ENCODE results near the gene TRMT61B. TPM values are rescaled to one million over a fixed set of nuclear protein-coding genes. Genes with fewer than 3 reads are reported as not detected.

The TRMT61B gene
- total RNA-seq, 1 experiment from 2014 or later, result 24.0 TPM

DNA sequence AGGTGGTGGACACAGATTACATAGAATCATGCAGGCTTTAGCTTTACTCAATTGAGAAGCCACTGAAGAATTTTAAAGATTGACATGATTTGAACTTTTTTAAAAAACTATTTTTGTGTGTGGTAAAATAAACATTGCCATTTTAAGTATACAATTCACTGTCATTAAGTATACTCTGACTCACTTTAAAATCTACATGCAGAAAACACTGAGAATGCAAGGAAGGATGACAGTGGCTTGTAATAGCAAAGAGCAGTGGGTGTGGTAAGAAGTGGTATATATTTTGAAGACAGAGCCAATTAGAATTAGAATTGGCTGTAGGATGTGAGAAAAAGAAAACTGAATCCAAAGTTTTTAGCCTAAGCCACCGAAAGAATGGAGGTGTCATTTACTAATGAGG lies 14.9 kb downstream of the TRMT61B start:
- Mint-ChIP-seq H3K4me3 (no peak overlapping the region), H3K4me1 (no peaks in the 10 kb centered on the region), H3K36me3 (peaks cover 14% of the 10 kb centered on the region), H3K27me3 (ENCODE audit: low read depth) (no peaks in the 10 kb centered on the region), H3K9me3 (no peaks in the 10 kb centered on the region), H3K27ac (no peak overlapping the region)
- DNase-seq (ENCODE audit: low spot score) (no peak), ATAC-seq (no peak)
- CTCF ChIA-PET, result interaction anchor here (0.6 kb wide), 1 partner anchor 289 kb away, joined by 3 read pairs; no protein-coding TSS in a partner anchor
- POLR2A ChIA-PET, result no interaction called here
- TF ChIP-seq, protein P1, sequence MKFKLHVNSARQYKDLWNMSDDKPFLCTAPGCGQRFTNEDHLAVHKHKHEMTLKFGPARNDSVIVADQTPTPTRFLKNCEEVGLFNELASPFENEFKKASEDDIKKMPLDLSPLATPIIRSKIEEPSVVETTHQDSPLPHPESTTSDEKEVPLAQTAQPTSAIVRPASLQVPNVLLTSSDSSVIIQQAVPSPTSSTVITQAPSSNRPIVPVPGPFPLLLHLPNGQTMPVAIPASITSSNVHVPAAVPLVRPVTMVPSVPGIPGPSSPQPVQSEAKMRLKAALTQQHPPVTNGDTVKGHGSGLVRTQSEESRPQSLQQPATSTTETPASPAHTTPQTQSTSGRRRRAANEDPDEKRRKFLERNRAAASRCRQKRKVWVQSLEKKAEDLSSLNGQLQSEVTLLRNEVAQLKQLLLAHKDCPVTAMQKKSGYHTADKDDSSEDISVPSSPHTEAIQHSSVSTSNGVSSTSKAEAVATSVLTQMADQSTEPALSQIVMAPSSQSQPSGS (CRISPR knock-in tag; IDR thresholded peaks at IDR 0.05; ENCODE audit: borderline replicate concordance, low read depth), result no peak
- TF ChIP-seq ATF1 (CRISPR knock-in tag; IDR thresholded peaks at IDR 0.05) (no peak), SMAD4 (CRISPR knock-in tag; IDR thresholded peaks at IDR 0.05) (no peak), FOXK1 (CRISPR knock-in tag; IDR thresholded peaks at IDR 0.05) (no peak), ELF4 (CRISPR knock-in tag; IDR thresholded peaks at IDR 0.05; ENCODE audit: low read depth) (no peak), GRHL2 (CRISPR knock-in tag; IDR thresholded peaks at IDR 0.05; ENCODE audit: insufficient replicate concordance, severe bottlenecking) (no peak), SOX15 (CRISPR knock-in tag; IDR thresholded peaks at IDR 0.05) (no peak), RELA (CRISPR knock-in tag; IDR thresholded peaks at IDR 0.05; ENCODE audit: borderline replicate concordance) (no peak), ZNF423 (CRISPR knock-in tag; IDR thresholded peaks at IDR 0.05) (no peak), NR3C1 (CRISPR knock-in tag; conservative IDR thresholded peaks at IDR 0.05; ENCODE audit: low read depth) (no peak)
- TF ChIP-seq, protein P2, sequence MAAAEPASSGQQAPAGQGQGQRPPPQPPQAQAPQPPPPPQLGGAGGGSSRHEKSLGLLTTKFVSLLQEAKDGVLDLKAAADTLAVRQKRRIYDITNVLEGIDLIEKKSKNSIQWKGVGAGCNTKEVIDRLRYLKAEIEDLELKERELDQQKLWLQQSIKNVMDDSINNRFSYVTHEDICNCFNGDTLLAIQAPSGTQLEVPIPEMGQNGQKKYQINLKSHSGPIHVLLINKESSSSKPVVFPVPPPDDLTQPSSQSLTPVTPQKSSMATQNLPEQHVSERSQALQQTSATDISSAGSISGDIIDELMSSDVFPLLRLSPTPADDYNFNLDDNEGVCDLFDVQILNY (CRISPR knock-in tag; IDR thresholded peaks at IDR 0.05), result no peak
- TF ChIP-seq, protein P3, sequence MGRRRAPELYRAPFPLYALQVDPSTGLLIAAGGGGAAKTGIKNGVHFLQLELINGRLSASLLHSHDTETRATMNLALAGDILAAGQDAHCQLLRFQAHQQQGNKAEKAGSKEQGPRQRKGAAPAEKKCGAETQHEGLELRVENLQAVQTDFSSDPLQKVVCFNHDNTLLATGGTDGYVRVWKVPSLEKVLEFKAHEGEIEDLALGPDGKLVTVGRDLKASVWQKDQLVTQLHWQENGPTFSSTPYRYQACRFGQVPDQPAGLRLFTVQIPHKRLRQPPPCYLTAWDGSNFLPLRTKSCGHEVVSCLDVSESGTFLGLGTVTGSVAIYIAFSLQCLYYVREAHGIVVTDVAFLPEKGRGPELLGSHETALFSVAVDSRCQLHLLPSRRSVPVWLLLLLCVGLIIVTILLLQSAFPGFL (CRISPR knock-in tag; IDR thresholded peaks at IDR 0.05; ENCODE audit: borderline replicate concordance), result no peak
- TF ChIP-seq, protein P4, sequence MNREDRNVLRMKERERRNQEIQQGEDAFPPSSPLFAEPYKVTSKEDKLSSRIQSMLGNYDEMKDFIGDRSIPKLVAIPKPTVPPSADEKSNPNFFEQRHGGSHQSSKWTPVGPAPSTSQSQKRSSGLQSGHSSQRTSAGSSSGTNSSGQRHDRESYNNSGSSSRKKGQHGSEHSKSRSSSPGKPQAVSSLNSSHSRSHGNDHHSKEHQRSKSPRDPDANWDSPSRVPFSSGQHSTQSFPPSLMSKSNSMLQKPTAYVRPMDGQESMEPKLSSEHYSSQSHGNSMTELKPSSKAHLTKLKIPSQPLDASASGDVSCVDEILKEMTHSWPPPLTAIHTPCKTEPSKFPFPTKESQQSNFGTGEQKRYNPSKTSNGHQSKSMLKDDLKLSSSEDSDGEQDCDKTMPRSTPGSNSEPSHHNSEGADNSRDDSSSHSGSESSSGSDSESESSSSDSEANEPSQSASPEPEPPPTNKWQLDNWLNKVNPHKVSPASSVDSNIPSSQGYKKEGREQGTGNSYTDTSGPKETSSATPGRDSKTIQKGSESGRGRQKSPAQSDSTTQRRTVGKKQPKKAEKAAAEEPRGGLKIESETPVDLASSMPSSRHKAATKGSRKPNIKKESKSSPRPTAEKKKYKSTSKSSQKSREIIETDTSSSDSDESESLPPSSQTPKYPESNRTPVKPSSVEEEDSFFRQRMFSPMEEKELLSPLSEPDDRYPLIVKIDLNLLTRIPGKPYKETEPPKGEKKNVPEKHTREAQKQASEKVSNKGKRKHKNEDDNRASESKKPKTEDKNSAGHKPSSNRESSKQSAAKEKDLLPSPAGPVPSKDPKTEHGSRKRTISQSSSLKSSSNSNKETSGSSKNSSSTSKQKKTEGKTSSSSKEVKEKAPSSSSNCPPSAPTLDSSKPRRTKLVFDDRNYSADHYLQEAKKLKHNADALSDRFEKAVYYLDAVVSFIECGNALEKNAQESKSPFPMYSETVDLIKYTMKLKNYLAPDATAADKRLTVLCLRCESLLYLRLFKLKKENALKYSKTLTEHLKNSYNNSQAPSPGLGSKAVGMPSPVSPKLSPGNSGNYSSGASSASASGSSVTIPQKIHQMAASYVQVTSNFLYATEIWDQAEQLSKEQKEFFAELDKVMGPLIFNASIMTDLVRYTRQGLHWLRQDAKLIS (CRISPR knock-in tag; IDR thresholded peaks at IDR 0.05; ENCODE audit: borderline replicate concordance), result no peak
- TF ChIP-seq, protein P5, sequence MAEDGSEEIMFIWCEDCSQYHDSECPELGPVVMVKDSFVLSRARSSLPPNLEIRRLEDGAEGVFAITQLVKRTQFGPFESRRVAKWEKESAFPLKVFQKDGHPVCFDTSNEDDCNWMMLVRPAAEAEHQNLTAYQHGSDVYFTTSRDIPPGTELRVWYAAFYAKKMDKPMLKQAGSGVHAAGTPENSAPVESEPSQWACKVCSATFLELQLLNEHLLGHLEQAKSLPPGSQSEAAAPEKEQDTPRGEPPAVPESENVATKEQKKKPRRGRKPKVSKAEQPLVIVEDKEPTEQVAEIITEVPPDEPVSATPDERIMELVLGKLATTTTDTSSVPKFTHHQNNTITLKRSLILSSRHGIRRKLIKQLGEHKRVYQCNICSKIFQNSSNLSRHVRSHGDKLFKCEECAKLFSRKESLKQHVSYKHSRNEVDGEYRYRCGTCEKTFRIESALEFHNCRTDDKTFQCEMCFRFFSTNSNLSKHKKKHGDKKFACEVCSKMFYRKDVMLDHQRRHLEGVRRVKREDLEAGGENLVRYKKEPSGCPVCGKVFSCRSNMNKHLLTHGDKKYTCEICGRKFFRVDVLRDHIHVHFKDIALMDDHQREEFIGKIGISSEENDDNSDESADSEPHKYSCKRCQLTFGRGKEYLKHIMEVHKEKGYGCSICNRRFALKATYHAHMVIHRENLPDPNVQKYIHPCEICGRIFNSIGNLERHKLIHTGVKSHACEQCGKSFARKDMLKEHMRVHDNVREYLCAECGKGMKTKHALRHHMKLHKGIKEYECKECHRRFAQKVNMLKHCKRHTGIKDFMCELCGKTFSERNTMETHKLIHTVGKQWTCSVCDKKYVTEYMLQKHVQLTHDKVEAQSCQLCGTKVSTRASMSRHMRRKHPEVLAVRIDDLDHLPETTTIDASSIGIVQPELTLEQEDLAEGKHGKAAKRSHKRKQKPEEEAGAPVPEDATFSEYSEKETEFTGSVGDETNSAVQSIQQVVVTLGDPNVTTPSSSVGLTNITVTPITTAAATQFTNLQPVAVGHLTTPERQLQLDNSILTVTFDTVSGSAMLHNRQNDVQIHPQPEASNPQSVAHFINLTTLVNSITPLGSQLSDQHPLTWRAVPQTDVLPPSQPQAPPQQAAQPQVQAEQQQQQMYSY (CRISPR knock-in tag; IDR thresholded peaks at IDR 0.05), result no peak
- TF ChIP-seq, protein P6, sequence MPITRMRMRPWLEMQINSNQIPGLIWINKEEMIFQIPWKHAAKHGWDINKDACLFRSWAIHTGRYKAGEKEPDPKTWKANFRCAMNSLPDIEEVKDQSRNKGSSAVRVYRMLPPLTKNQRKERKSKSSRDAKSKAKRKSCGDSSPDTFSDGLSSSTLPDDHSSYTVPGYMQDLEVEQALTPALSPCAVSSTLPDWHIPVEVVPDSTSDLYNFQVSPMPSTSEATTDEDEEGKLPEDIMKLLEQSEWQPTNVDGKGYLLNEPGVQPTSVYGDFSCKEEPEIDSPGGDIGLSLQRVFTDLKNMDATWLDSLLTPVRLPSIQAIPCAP (CRISPR knock-in tag; IDR thresholded peaks at IDR 0.05), result no peak
- TF ChIP-seq, protein P7, sequence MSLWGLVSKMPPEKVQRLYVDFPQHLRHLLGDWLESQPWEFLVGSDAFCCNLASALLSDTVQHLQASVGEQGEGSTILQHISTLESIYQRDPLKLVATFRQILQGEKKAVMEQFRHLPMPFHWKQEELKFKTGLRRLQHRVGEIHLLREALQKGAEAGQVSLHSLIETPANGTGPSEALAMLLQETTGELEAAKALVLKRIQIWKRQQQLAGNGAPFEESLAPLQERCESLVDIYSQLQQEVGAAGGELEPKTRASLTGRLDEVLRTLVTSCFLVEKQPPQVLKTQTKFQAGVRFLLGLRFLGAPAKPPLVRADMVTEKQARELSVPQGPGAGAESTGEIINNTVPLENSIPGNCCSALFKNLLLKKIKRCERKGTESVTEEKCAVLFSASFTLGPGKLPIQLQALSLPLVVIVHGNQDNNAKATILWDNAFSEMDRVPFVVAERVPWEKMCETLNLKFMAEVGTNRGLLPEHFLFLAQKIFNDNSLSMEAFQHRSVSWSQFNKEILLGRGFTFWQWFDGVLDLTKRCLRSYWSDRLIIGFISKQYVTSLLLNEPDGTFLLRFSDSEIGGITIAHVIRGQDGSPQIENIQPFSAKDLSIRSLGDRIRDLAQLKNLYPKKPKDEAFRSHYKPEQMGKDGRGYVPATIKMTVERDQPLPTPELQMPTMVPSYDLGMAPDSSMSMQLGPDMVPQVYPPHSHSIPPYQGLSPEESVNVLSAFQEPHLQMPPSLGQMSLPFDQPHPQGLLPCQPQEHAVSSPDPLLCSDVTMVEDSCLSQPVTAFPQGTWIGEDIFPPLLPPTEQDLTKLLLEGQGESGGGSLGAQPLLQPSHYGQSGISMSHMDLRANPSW (CRISPR knock-in tag; conservative IDR thresholded peaks at IDR 0.05; ENCODE audit: low read depth), result no peak
- TF ChIP-seq, protein P8, sequence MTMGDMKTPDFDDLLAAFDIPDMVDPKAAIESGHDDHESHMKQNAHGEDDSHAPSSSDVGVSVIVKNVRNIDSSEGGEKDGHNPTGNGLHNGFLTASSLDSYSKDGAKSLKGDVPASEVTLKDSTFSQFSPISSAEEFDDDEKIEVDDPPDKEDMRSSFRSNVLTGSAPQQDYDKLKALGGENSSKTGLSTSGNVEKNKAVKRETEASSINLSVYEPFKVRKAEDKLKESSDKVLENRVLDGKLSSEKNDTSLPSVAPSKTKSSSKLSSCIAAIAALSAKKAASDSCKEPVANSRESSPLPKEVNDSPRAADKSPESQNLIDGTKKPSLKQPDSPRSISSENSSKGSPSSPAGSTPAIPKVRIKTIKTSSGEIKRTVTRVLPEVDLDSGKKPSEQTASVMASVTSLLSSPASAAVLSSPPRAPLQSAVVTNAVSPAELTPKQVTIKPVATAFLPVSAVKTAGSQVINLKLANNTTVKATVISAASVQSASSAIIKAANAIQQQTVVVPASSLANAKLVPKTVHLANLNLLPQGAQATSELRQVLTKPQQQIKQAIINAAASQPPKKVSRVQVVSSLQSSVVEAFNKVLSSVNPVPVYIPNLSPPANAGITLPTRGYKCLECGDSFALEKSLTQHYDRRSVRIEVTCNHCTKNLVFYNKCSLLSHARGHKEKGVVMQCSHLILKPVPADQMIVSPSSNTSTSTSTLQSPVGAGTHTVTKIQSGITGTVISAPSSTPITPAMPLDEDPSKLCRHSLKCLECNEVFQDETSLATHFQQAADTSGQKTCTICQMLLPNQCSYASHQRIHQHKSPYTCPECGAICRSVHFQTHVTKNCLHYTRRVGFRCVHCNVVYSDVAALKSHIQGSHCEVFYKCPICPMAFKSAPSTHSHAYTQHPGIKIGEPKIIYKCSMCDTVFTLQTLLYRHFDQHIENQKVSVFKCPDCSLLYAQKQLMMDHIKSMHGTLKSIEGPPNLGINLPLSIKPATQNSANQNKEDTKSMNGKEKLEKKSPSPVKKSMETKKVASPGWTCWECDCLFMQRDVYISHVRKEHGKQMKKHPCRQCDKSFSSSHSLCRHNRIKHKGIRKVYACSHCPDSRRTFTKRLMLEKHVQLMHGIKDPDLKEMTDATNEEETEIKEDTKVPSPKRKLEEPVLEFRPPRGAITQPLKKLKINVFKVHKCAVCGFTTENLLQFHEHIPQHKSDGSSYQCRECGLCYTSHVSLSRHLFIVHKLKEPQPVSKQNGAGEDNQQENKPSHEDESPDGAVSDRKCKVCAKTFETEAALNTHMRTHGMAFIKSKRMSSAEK (CRISPR knock-in tag; IDR thresholded peaks at IDR 0.05; ENCODE audit: borderline replicate concordance), result no peak
